Bronchial epithelial cell (primary cell): Measurements from ENCODE around the gene IPCEF1. TPM values are rescaled to one million over a fixed set of nuclear protein-coding genes. Genes with fewer than 3 reads are reported as not detected.

Experiments
- DNase-seq: peaks from one replicate; pipeline ENCODE4 v3.0.0-alpha.2; 2010; ENCODE audit warnings: low read depth
- FAIRE-seq: peaks from 2 replicates; lab custom pipeline; 2011; peaks lifted over from hg19 to GRCh38; lab: Jason Lieb, UNC
- H3K27me3 ChIP-seq: 2 replicates; pipeline ENCODE4 v1.5.1; 2011; ENCODE audit warnings: low read length; ENCODE audit not compliant: control insufficient read depth, insufficient read depth
- H3K36me3 ChIP-seq: 2 replicates; pipeline ENCODE4 v1.5.1; 2011; ENCODE audit warnings: low read length; ENCODE audit not compliant: control insufficient read depth, insufficient read depth
- H3K4me3 ChIP-seq: 2 replicates; pipeline ENCODE4 v1.5.1; 2011; ENCODE audit warnings: mild to moderate bottlenecking, low read depth, low read length, control low read depth
- CTCF ChIP-seq: IDR thresholded peaks from 2 replicates; pipeline ENCODE4 v1.5.1; 2011; ENCODE audit warnings: mild to moderate bottlenecking, moderate library complexity, low read length, control low read depth, inconsistent platforms; ENCODE audit not compliant: insufficient read depth, severe bottlenecking
- total RNA-seq: library from RNA; depleted of rRNA; stranded (reverse); fragments of >200 nt; gene quantifications from 2 replicates; pipeline ENCODE4 v1.2.1, GENCODE V29; 2014

IPCEF1 gene
- total RNA-seq, 1 donor from 2014 or later, result under 0.01 TPM

- TF ChIP-seq CTCF, result no peak
- no peak for DNase-seq
- H3K36me3 ChIP-seq, result no peaks in the 10 kb centered on the region
- no peak overlapping the region for H3K4me3 ChIP-seq
- no peak for FAIRE-seq
- no peaks in the 10 kb centered on the region for H3K27me3 ChIP-seq
Measured at GRCh38 chr6:154166140-154166539, 190.5 kb downstream of the IPCEF1 start.

- H3K36me3 ChIP-seq, result no peaks in the 10 kb centered on the region
- FAIRE-seq, result no peak
- no peaks in the 10 kb centered on the region for H3K27me3 ChIP-seq
- DNase-seq, result no peak
- no peak for TF ChIP-seq CTCF
- H3K4me3 ChIP-seq, result no peak overlapping the region
Measured at GRCh38 chr6:154165478-154165877, 191.1 kb downstream of the IPCEF1 start.

- Histone ChIP-seq H3K36me3 (no peaks in the 10 kb centered on the region), H3K27me3 (no peaks in the 10 kb centered on the region), H3K4me3 (no peak overlapping the region)
- FAIRE-seq (no peak), DNase-seq (no peak)
- TF ChIP-seq CTCF, result no peak
Measured at GRCh38 chr6:154164397-154164796, 192.2 kb downstream of the IPCEF1 start.

GRCh38 chr6:154161689-154162088 lies 194.9 kb downstream of the IPCEF1 start:
- no peak for TF ChIP-seq CTCF
- DNase-seq (no peak), FAIRE-seq (peak; percentile 7)
- H3K36me3 ChIP-seq, result no peaks in the 10 kb centered on the region
- no peak overlapping the region for H3K4me3 ChIP-seq
- H3K27me3 ChIP-seq, result no peaks in the 10 kb centered on the region

GRCh38 chr6:154159126-154159525 lies 197.5 kb downstream of the IPCEF1 start:
- no peak for FAIRE-seq
- Histone ChIP-seq H3K27me3 (no peaks in the 10 kb centered on the region), H3K4me3 (no peak overlapping the region), H3K36me3 (no peaks in the 10 kb centered on the region)
- TF ChIP-seq CTCF, result no peak
- DNase-seq, result no peak

GRCh38 chr6:154157706-154158105 lies 198.9 kb downstream of the IPCEF1 start:
- TF ChIP-seq CTCF, result no peak
- no peak overlapping the region for H3K4me3 ChIP-seq
- no peaks in the 10 kb centered on the region for H3K36me3 ChIP-seq
- DNase-seq (no peak), FAIRE-seq (no peak)
- no peaks in the 10 kb centered on the region for H3K27me3 ChIP-seq
